NCI-H1417 treated with DMSO at 0.1 percent for 48 hours (cell line): ENCODE measurements around the gene IKZF1.

Experiments
- DNase-seq: peaks from one replicate; lab custom pipeline; 2025; lab: John Stamatoyannopoulos, UW

IKZF1 gene

DNA sequence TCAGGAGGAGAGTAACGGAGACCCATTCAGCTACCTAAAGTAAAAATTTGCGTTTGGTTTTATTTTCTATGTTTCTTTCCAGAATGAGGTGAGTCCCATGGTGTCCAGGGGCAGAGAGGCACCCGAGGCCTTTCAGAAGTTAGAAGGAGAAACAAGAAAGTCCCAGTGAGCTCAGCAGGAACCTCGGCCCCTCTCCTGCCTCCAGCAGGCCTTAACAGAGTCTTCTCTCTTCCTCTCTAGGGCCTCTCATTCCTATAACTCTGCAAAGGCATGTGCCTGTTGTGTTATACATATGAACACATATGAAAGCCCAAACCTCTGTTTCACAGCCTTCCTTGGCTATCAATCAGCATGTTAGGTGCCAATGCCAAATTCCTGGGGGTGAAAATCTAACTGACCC is 20.8 kb upstream of the IKZF1 start:
- DNase-seq = no peak

DNA sequence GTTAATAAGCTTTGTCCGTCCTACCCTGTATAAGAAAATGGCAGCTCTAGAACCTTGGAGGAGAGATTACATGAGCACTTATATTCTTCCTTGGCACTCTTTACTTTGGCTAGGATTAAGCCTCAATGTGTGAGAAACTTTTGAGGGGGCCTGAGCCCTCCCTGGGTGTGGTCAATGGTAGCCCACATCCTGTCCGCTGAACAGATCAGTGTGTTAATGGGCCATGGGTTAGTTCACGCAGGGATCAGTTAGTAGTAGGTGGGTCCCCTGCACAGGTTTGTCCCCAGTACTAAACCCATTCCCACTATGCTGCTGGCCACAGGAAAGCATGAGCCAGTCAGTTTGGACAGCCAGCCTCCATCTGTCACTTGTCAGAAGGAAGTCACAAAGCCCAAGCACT is 20.2 kb upstream of the IKZF1 start:
- DNase-seq = no peak

GRCh38 chr7:50285269-50285668 is 19.2 kb upstream of the IKZF1 start:
- no peak for DNase-seq

GRCh38 chr7:50287129-50287528 is 17.4 kb upstream of the IKZF1 start:
- DNase-seq = no peak

GRCh38 chr7:50292165-50292757 is 12.3 kb upstream of the IKZF1 start:
- no peak for DNase-seq

DNA sequence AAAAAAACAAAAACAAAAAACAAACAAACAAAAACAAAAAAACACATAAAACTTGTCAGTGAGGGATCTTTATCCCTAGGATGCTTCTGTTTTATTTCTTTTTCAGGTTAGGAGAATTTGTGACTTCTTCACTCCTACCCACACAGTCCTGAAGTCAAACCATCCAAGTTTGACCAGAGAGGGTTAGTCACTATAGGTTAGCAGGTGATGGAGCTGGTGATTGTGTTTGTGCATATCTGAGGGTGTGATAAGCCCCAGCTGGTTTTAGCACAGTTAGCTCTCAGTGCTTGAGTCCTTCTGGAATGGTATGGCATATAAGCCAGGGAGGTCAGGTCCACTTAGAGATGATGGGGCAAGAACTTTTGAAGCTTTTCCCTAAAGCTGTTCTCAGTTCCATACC is 11.8 kb upstream of the IKZF1 start:
- DNase-seq = no peak

DNA sequence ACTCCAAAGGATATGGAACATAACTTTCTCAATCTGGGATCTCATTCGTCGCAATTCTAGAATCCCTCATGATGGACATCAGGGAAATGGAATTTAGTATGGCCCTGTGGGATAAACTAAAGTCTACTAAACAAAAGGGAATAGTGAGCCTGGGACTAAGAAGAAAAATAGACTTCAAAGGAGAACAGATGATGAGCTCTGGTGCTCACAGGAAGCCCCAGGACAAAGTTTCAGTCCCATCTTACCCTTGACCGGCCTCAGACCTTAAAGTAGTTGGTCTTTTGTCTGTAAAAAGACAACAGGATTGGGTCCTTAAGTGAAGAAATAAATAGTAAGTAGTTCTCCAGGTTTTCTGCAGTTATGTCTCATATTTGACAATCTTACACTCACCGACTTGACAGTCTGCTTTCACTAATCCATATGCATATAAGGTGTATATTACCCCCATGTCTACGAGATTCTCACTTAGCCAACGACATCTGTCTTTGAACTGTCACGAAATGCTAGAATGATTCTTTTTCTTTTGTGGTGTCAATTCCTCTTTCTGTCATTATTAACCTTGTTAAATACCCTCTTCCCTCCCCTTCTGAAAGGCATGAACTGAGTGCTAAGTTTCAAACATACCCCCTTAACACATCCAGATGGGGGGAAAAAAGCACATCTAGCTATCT is 10.9 kb upstream of the IKZF1 start:
- no peak for DNase-seq

- no peak for DNase-seq
These were observed 9.4 kb upstream of the IKZF1 start for GRCh38 chr7:50295133-50295532.

DNA sequence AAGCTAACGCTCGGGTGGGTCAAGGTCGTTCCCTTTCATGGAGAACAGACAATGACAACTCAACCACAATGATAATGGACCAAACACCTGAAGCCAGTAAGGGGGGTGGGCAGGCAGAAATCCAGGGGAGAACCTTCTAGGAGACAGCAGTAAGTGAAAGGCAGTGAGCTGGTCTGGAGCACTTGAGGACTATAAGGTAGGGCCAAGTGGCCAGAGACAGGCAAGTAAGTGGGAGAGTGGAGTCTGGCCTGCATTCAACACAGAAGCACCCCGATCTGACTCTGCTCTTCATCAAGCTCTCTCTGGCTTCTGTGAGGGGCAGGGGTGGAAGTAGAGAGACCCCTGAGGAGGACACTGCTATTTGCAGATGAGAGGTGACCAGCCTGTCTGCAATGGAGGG is 7.7 kb upstream of the IKZF1 start:
- DNase-seq = no peak

- no peak for DNase-seq
These were observed 5.5 kb upstream of the IKZF1 start for GRCh38 chr7:50298811-50299562.

GRCh38 chr7:50300336-50300735 is 4.2 kb upstream of the IKZF1 start:
- no peak for DNase-seq

- DNase-seq = no peak
These were observed 1.8 kb upstream of the IKZF1 start for GRCh38 chr7:50302486-50303334.

- no peak for DNase-seq
These were observed 984 bp upstream of the IKZF1 start for GRCh38 chr7:50303335-50304128.

DNA sequence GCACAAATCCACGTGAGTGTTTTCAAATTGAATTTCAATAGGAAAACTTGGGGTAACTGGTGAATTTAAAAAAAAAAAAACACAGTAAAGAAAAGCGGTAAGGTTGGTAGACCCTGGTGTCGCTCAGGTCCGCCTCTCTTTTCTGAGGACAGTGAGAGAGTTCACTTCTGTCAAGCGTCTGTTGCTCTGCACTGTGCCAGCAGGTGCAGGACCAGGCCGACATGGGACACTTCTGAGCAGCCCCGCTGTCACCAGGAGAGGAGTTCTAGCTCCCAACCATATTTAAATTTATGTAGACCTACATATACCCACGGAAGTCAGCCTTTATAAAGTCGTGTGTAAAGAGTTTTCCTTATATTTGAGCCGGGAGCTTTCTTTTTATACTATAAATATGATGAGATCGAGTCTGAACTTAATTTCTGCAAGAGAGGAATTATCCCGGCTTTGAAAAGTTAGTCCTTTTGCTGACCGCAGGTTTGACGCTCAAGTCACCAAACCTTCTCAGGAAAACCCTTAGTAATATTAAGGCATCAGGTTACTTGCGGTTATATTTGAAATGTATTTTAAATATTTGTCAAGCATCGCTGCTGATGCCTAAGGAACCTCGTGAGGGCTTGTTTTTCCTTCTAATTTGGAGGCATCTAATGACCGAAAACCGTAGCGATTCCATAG is 531 bp downstream of the IKZF1 start:
- DNase-seq = no peak

- DNase-seq = no peak
These were observed 1.3 kb downstream of the IKZF1 start for GRCh38 chr7:50305583-50306493.

- no peak for DNase-seq
These were observed 2.2 kb downstream of the IKZF1 start for GRCh38 chr7:50306494-50307367.

GRCh38 chr7:50307368-50308032 is 3.0 kb downstream of the IKZF1 start:
- no peak for DNase-seq

- no peak for DNase-seq
These were observed 3.7 kb downstream of the IKZF1 start for GRCh38 chr7:50308203-50308531.
